NT2/D1 (cell line): ENCODE results near the gene GNA15.

ENCODE experiments used
- SUZ12 ChIP-seq: IDR thresholded peaks from 2 replicates; pipeline ENCODE4 v1.6.1; 2011; ENCODE audit not compliant: insufficient read length, insufficient read depth; ENCODE audit errors: extremely low read depth
- YY1 ChIP-seq: IDR thresholded peaks from 2 replicates; pipeline ENCODE4 v1.6.1; 2011; ENCODE audit not compliant: insufficient read length, insufficient read depth

DNA sequence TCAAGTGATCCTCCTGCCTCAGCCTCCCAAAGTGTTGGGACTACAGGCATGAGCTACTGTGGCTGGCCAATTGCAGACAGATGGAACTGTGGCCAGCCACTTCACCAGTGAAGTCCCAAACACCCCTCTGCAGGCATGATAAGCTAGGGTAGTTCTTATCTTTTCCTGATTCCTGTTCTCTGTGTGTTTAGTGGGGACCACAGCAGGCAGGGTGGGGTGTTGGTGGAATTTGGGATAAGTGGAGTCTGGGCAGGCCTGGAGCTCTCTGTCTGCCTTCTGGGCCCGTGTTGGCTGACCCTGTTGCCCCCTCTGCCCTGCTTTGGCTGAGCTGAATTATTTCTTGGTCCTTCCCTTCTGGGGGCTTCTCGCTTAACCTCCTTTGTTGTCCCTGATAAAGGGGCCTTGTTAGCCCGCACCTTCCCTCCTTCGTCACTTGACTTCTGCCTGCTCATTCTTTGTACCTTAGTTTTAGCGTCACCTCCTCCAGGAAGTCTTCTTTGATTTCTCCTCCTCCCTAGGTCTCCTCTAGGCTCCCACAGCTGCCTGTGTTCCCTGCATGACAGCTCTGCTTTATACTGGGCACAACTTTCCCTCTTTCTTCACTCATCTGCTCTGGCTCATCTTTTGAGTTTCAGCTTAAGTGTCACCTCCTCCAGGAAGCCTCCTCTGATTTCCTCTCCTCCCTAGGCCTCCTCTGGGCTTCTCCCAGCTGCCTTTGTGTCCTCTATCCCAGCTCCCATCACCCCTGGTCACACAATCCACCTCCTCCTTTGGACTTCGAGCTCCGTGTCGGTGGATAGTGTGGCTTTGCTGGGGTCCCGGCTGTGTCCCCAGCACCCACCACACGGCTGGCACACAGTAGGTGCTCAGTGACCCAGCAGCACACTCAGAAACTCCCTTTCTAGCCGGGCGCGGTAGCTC, 48.1 kb downstream of the GNA15 start:
- no peak for TF ChIP-seq YY1
- no peak for TF ChIP-seq SUZ12
